ENCODE data around the gene PARD3B. TPM values are rescaled to one million over a fixed set of nuclear protein-coding genes. Genes with fewer than 3 reads are reported as not detected.
A peak's percentile ranks its signal among the peaks of the same experiment; 100 is the strongest.

PARD3B gene
- total RNA-seq, 4 donors from 2014 or later: 21.8 to 85.6 (median 36.1) TPM

DNA sequence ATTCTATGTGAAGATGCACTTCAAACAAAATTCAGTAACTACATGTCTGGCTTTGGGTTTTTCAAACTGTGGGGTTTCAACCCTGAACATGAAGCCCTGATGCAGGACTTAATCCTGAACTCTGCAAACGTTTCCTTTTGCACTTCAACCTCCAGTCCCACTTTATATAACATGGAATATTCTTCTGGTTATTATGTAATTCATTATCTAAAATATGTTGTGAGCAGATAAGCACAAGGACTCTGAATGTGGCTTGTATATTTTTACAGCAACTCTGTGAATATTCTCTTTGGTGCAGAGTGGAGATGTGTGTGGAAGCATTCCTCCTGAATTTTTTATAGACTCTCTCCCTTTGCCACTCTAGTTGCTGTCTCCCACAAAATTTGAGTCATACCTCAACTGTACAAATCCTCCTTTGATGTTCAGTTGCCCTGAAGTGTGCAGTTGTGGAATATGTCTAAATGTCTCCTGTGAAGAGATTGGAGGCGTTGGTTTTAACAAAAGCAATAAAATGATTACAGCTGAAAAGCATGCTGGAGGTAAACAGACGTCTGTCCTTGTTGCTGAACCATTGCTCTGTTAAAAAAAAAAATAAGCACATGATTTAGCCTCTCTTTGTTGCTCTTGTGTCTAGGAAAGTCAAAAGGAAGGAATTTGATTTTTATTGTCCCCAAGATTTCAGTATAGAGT is 931.9 kb downstream of the PARD3B start:
- H3K4me3 ChIP-seq: no peak overlapping the region

DNA sequence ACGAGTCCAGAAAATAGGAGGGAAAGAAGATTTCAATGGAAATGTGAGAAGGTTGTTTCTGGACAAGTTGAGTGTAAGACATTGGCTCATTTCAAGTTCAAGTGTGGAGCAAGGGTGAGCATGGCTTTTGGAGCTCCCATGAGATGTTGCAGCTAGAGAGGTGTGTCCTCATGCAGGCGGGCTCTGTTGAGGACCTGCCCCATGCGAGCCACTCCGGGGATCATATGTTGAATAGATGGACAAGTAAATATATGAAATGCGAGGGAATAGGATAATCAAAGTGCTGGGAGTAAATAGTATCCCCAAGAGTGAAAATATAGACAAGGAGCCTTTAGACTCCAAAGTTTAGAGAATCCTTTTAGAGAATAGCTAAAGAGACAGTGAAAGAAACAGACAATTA is 936.6 kb downstream of the PARD3B start:
- Histone ChIP-seq H3K36me3 (no peaks in the 10 kb centered on the region), H3K4me1 (peaks cover 0 to 4% of the 10 kb centered on the region in 2 donors), H3K9me3 (no peaks in the 10 kb centered on the region), H3K27ac (no peak overlapping the region), H3K4me3 (no peak overlapping the region), H3K27me3 (no peaks in the 10 kb centered on the region)
- TF ChIP-seq CTCF (IDR thresholded peaks at IDR 0.05) (no peak), POLR2A (IDR thresholded peaks at IDR 0.05) (no peak)
- intact Hi-C loops (cut with DNase I; ENCODE audit: low total_unique reads): no loop called here
- no peak for DNase-seq

More for the DNA sequence above, 931.9 kb downstream of the PARD3B start:
- Histone ChIP-seq H3K9me3 (no peaks in the 10 kb centered on the region), H3K27me3 (no peaks in the 10 kb centered on the region), H3K4me1 (peaks cover 0 to under 1% of the 10 kb centered on the region in 2 donors), H3K36me3 (no peaks in the 10 kb centered on the region), H3K27ac (peak overlapping the region in 1 of 2 donors; percentile 12)
- DNase-seq: no peak
- TF ChIP-seq POLR2A (IDR thresholded peaks at IDR 0.05) (no peak), CTCF (IDR thresholded peaks at IDR 0.05) (no peak)
- intact Hi-C loops (cut with DNase I; ENCODE audit: low total_unique reads): no loop called here

DNA sequence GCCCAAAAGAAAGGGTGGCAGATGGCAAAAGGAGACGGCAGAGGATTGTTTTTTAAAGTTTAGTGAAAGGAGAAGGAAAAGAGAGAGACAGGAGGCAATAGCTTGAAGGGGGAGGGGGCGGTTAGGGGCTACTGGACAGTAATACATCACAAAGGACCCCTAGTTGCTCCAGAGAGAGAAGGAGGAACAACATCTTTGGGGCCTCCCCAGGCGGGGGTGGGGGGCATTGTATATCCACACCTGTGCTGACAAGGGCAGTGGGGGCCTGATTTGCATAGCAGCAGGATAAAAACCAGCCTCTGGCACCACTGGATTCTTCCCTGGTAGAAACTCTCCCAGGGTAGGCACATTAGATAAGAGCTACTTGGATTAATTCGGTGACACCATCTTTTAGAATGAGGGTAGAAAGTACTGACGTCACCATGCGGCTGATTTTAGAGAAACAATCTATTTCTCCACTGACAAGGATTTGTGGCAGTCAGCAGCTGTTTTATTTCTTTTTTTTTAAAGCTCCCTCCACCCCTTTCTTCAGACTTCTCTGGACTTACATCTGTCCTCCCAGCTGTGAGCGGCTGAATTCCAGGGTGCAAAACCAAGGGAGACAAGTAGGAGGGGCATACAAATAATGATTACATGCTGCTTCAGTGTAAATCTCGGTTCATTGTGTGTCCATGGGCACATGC is 937.3 kb downstream of the PARD3B start:
- TF ChIP-seq CTCF (IDR thresholded peaks at IDR 0.05): no peak
- H3K36me3 ChIP-seq: no peaks in the 10 kb centered on the region
- DNase-seq: peak in 1 of 2 donors; percentile 17
- peaks cover 0 to 4% of the 10 kb centered on the region in 2 donors for H3K4me1 ChIP-seq
- H3K4me3 ChIP-seq: no peak overlapping the region
- H3K27ac ChIP-seq: peak overlapping the region in 1 of 2 donors; percentile 14
- H3K9me3 ChIP-seq: no peaks in the 10 kb centered on the region
- no peaks in the 10 kb centered on the region for H3K27me3 ChIP-seq
- intact Hi-C loops (cut with DNase I; ENCODE audit: low total_unique reads): no loop called here

DNA sequence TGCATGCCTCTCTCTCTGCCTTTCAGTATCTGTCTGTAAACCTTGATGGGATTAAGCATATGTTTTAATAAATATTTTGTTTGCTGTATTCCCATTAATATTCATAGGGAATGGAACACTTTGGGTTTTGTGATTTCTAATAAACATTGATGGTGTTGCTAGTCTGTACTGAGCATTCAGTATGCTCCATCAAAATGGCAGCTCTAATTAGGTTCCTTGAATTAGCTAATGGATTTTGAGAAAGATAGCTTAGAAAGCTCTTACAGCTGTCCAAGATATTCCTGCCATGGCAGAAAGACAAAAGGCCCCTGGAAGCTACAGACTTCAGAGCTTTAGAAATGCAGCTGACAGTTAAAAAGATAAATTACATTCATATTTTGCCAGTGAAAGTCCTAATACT is 937.8 kb downstream of the PARD3B start:
- no peak overlapping the region for H3K4me3 ChIP-seq
- H3K9me3 ChIP-seq: no peaks in the 10 kb centered on the region
- peak overlapping the region in 1 of 2 donors; percentile 14 for H3K27ac ChIP-seq
- intact Hi-C loops (cut with DNase I; ENCODE audit: low total_unique reads): no loop called here
- no peak for TF ChIP-seq POLR2A (IDR thresholded peaks at IDR 0.05)
- no peak for TF ChIP-seq CTCF (IDR thresholded peaks at IDR 0.05)
- DNase-seq: no peak
- H3K36me3 ChIP-seq: no peaks in the 10 kb centered on the region
- no peaks in the 10 kb centered on the region for H3K27me3 ChIP-seq
- peaks cover 0 to 4% of the 10 kb centered on the region in 2 donors for H3K4me1 ChIP-seq

- Histone ChIP-seq H3K27me3 (no peaks in the 10 kb centered on the region), H3K4me1 (peaks cover 0 to 4% of the 10 kb centered on the region in 2 donors), H3K9me3 (no peaks in the 10 kb centered on the region), H3K4me3 (no peak overlapping the region), H3K36me3 (no peaks in the 10 kb centered on the region), H3K27ac (no peak overlapping the region)
- intact Hi-C loops (cut with DNase I; ENCODE audit: low total_unique reads): no loop called here
- no peak for DNase-seq
- TF ChIP-seq POLR2A (IDR thresholded peaks at IDR 0.05) (no peak), CTCF (IDR thresholded peaks at IDR 0.05) (no peak)
Measured at GRCh38 chr2:205484215-205484614, 938.9 kb downstream of the PARD3B start.
